ENCODE measurements around the gene NBDY. TPM values are rescaled to one million over a fixed set of nuclear protein-coding genes. Genes with fewer than 3 reads are reported as not detected.

Gene NBDY
- total RNA-seq, 1 experiment from 2014 or later, result 44.7 TPM

DNA sequence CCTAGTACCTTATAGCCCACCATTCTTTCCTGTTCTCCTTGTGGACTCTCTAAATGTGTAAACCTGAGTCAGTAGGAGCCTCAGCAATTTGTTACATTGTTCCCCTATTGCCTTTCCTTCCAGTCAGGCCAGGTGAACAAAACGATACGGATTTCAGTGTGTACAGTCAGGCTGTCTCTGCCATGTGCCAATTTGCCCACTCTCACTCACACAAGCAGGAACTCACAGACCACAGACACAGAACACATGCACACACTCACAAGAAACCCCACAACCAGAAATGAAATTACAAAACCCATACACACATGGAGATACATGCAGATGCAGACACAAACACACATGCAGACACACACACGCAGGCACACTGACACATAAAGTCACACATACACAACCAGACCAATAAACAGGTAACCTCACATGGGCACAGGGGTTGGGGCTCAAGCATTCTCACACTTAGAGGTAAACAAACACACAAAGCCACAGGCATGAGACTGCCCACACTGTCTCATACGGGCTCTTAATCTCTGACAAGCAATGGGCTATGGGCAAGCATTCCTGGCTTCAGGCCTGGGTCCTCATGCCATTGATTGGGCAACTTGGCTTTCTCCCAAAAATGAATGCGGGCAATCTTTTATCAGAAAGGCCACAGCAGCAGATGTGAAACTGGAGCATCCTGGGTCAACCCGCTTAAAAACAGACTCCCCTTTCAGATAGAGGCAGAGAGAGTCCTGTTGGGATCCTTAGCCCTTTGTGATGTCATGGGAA lies 68.7 kb downstream of the NBDY start:
- Mint-ChIP-seq H3K9me3 (no peaks in the 10 kb centered on the region), H3K27me3 (ENCODE audit: low read depth) (no peaks in the 10 kb centered on the region), H3K27ac (peak overlapping the region; percentile 9; the same call in 1 of the 2 replicates), H3K4me3 (no peak overlapping the region), H3K36me3 (no peaks in the 10 kb centered on the region), H3K4me1 (peaks cover 39% of the 10 kb centered on the region)
- no peak for DNase-seq (ENCODE audit: low spot score)
- ChIA-PET POLR2A (no interaction called here), CTCF (no interaction called here)
- ATAC-seq, result no peak
- TF ChIP-seq ZNF263 (CRISPR knock-in tag; IDR thresholded peaks at IDR 0.05; ENCODE audit: low read depth), result no peak
- TF ChIP-seq CBFB (CRISPR knock-in tag; IDR thresholded peaks at IDR 0.05; ENCODE audit: low read depth), result no peak
- no peak for TF ChIP-seq E2F4 (CRISPR knock-in tag; IDR thresholded peaks at IDR 0.05; ENCODE audit: borderline replicate concordance, low read depth)
- no peak for TF ChIP-seq TEAD4 (CRISPR knock-in tag; IDR thresholded peaks at IDR 0.05)
- TF ChIP-seq AFF4 (CRISPR knock-in tag; IDR thresholded peaks at IDR 0.05; ENCODE audit: borderline replicate concordance), result no peak
- no peak for TF ChIP-seq ETV6 (CRISPR knock-in tag; IDR thresholded peaks at IDR 0.05)
- TF ChIP-seq KAT7 (CRISPR knock-in tag; IDR thresholded peaks at IDR 0.05; ENCODE audit: borderline replicate concordance), result no peak
- TF ChIP-seq RORB (CRISPR knock-in tag; IDR thresholded peaks at IDR 0.05), result no peak
- TF ChIP-seq ZSCAN18 (CRISPR knock-in tag; IDR thresholded peaks at IDR 0.05), result no peak
- TF ChIP-seq GABPB1 (CRISPR knock-in tag; IDR thresholded peaks at IDR 0.05), result no peak
- no peak for TF ChIP-seq NFATC4 (CRISPR knock-in tag; IDR thresholded peaks at IDR 0.05)
- no peak for TF ChIP-seq ZNF138 (CRISPR knock-in tag; conservative IDR thresholded peaks at IDR 0.05)
- TF ChIP-seq RELA (CRISPR knock-in tag; IDR thresholded peaks at IDR 0.05; ENCODE audit: borderline replicate concordance), result no peak
- no peak for TF ChIP-seq CREB1 (CRISPR knock-in tag; IDR thresholded peaks at IDR 0.05)
- TF ChIP-seq ZNF121 (CRISPR knock-in tag; IDR thresholded peaks at IDR 0.05), result no peak
- TF ChIP-seq HMGA2 (CRISPR knock-in tag; IDR thresholded peaks at IDR 0.05), result no peak
- TF ChIP-seq ZBTB43 (CRISPR knock-in tag; IDR thresholded peaks at IDR 0.05), result no peak
- no peak for TF ChIP-seq E2F5 (CRISPR knock-in tag; IDR thresholded peaks at IDR 0.05)
- no peak for TF ChIP-seq ZBTB21 (CRISPR knock-in tag; IDR thresholded peaks at IDR 0.05; ENCODE audit: borderline replicate concordance)
